GF-D8 (cell line): Measurements from ENCODE around the gene SPOP.

Source experiments
- DNase-seq: peaks from one replicate; lab custom pipeline; 2025; lab: John Stamatoyannopoulos, UW

The SPOP gene

GRCh38 chr17:49613182-49613800 lies 64.6 kb downstream of the SPOP start:
- no peak for DNase-seq

GRCh38 chr17:49612726-49613125 lies 65.2 kb downstream of the SPOP start:
- DNase-seq = no peak

- no peak for DNase-seq
Observed at GRCh38 chr17:49610883-49611584, 66.9 kb downstream of the SPOP start.

GRCh38 chr17:49604314-49604869 lies 73.5 kb downstream of the SPOP start:
- no peak for DNase-seq

- no peak for DNase-seq
Observed at GRCh38 chr17:49603720-49604119, 74.2 kb downstream of the SPOP start.

- no peak for DNase-seq
Observed at GRCh38 chr17:49603238-49603637, 74.7 kb downstream of the SPOP start.

- peak; percentile 13 for DNase-seq
Observed at GRCh38 chr17:49602783-49603182, 75.1 kb downstream of the SPOP start.

GRCh38 chr17:49600949-49601348 lies 76.9 kb downstream of the SPOP start:
- DNase-seq = no peak

- no peak for DNase-seq
Observed at GRCh38 chr17:49598918-49599317, 79.0 kb downstream of the SPOP start.

GRCh38 chr17:49597928-49598655 lies 79.8 kb downstream of the SPOP start:
- no peak for DNase-seq

- no peak for DNase-seq
Observed at GRCh38 chr17:49597436-49597835, 80.5 kb downstream of the SPOP start.

- no peak for DNase-seq
Observed at GRCh38 chr17:49596613-49597244, 81.2 kb downstream of the SPOP start.

- no peak for DNase-seq
Observed at GRCh38 chr17:49595980-49596379, 81.9 kb downstream of the SPOP start.

- no peak for DNase-seq
Observed at GRCh38 chr17:49595328-49595727, 82.6 kb downstream of the SPOP start.

- no peak for DNase-seq
Observed at GRCh38 chr17:49592263-49592662, 85.6 kb downstream of the SPOP start.

GRCh38 chr17:49590874-49591273 lies 87.0 kb downstream of the SPOP start:
- DNase-seq = no peak

GRCh38 chr17:49589577-49589927 lies 88.3 kb downstream of the SPOP start:
- DNase-seq = no peak

GRCh38 chr17:49588726-49589576 lies 88.9 kb downstream of the SPOP start:
- DNase-seq = no peak

- no peak for DNase-seq
Observed at GRCh38 chr17:49588312-49588711, 89.6 kb downstream of the SPOP start.

GRCh38 chr17:49587366-49588073 lies 90.4 kb downstream of the SPOP start:
- DNase-seq = no peak
